NCI-H146 treated with DMSO at 0.1 percent for 48 hours (cell line): Measurements from ENCODE around the gene DNAL4.
A peak's percentile ranks its signal among the peaks of the same experiment; 100 is the strongest.

Source experiments
- DNase-seq: peaks from one replicate; lab custom pipeline; 2025; ENCODE audit not compliant: unreplicated experiment; lab: John Stamatoyannopoulos, UW

DNAL4 gene

GRCh38 chr22:38760477-38761201 lies 33.3 kb downstream of the DNAL4 start:
- peak; percentile 24 for DNase-seq

- DNase-seq, result no peak
Observed at GRCh38 chr22:38759005-38759404, 34.9 kb downstream of the DNAL4 start.

- no peak for DNase-seq
Observed at GRCh38 chr22:38758276-38758945, 35.5 kb downstream of the DNAL4 start.

DNA sequence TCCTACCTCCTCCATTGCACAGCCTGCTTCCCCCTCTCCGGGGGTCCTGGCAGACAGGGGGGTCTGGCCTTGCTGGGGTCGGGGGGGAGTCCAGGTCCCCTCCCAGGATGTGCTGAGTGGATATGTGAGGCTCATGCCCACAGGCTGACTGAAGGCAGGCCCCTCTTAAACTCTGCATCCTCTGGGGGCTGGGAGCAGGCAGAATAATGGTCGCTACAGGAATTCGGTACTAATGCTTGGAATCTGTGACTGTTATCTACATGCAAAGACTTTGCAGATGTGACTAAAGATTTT lies 36.5 kb downstream of the DNAL4 start:
- DNase-seq, result no peak

DNA sequence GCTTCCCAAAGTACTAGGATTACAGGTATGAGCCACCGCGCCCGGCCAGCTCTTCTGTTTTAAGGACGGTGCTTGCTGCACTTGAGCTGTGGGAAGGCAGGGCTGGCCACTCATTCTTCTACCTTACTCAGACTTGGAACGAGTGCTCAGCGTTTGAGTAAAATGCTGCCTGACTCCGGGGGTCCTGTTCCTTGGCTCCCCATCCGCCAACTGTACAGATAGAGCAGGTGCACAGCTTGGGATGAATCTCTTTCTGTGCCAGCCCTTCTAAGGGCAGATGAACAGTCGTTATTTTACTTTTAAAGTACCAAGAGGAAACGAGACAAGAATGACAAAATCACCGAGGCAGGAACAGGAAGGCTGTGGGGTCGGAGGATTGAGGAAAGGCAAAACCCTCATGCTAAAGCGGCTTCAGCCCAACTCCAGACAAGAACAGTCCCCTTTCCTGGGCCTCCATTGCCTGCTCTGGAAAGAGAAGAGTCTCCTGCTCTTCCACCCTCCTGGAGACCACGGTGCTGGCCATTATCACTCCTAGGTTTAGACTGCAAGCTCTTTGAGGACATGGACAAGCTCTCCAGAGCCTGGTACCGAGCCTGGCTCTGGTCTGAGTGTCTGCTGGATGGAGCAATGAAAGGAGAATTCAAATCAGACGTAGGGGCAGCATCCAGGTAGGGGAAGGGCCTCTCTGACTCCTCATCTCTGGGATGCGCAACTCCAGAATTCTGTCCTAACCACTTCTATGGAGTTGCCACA lies 37.1 kb downstream of the DNAL4 start:
- DNase-seq, result no peak

GRCh38 chr22:38755911-38756532 lies 37.9 kb downstream of the DNAL4 start, which contains the start of gene SUN2:
Gene SUN2, minus strand, starts transcription at chr22:38755998. Its CDS starts 3,370 bp downstream, at chr22:38752628.
- peak; percentile 33 for DNase-seq

DNA sequence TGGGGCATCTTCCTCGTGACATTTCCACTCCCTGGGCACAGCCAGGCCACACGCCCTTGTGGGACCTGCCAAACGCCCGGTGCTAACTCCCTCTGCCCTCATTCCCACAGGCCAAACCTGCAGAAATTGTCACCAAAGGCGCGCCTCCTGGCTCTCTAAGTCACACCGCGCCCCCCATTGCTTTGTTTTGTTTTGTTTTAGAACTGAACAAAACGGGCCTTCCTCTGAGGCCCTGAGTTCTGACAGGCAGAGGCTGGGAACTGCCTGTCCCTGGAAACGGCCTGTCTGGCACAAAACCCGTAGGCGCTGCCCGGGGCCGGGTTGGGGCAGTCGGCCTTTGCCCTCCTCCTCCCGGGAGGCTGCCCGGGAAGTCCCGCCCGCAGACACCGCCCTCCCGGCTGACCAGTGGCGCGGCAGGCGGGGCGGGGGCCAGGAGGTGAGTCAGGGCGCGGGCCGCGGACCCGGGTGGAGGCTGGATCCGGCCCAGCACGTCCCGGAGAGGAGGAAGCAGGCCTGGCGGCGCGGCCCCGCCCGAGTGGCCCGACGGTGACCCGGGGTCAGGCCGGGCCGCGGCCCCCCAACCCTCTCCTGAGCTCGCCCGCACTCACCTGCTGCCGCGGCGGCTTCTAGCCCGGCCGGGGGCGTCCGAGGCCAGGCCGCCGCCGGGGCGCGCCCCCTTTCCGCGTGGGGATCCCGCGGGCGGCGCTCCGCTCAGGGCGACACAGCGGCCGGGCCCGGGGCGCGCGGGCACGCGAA lies 38.6 kb downstream of the DNAL4 start:
- DNase-seq, result peak; percentile 2

- DNase-seq, result no peak
Observed at GRCh38 chr22:38754751-38755154, 39.2 kb downstream of the DNAL4 start.

DNA sequence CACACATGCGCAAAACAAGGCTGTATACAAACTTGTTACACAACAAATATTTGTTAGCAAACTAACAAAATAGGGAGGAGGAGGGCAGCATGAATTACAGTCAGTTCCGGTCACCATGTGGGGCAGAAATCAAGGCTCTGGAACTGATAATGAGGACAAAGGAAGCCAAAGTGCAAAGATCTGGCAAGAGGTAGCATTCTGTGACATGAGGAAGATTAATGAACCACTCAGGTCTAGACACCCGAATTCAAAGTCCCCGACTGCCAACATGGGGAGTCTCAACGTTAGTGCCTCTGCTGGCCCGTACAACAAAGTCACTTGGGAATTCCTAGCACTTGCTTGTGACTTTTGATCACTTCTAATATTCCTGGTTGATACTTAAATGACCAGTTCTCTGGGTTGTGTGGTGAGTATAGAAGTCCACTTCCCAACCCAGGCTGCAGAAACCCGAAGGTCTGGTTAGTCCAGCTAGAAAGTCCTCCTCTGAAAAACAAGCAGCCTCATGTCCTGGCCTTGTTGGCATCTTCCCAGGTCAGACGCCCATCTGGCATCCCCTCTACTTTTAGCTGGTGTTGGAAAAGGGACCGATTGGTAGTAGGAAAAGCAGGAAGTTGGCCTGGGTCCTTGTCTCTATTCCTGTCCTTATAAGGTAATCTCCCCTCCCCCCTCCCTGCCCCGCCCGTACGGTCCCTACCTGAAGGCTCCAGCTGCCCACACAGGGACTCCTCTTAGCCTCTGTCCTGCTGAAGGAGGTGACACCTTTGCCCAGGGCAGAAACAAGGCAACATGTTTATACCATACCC lies 39.8 kb downstream of the DNAL4 start:
- DNase-seq, result peak; percentile 16

- DNase-seq, result no peak
Observed at GRCh38 chr22:38751422-38752346, 42.3 kb downstream of the DNAL4 start.

- no peak for DNase-seq
Observed at GRCh38 chr22:38751066-38751421, 42.9 kb downstream of the DNAL4 start.

GRCh38 chr22:38750638-38751037 lies 43.3 kb downstream of the DNAL4 start:
- DNase-seq, result no peak

DNA sequence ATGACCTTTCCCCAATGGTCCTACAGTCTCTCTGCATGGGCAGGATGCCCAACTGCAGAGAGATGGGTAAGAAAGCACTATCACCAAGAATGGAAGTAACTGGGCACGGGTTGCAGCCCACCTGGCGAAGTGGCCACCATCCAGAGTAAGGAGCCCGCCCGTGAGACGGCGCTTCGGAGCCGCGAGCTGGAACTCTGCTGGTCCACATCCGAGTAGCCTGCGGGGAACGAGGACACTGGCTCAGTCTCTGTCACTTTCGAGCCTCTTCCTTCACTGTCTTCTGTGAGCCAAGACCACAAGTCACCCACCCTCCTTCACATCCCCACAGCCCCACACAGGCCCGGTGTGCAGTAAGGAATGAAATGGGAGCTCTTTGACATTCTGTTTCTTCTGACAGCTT lies 43.8 kb downstream of the DNAL4 start:
- no peak for DNase-seq

- DNase-seq, result no peak
Observed at GRCh38 chr22:38748487-38749136, 45.3 kb downstream of the DNAL4 start.

- no peak for DNase-seq
Observed at GRCh38 chr22:38745676-38746460, 48.1 kb downstream of the DNAL4 start.

DNA sequence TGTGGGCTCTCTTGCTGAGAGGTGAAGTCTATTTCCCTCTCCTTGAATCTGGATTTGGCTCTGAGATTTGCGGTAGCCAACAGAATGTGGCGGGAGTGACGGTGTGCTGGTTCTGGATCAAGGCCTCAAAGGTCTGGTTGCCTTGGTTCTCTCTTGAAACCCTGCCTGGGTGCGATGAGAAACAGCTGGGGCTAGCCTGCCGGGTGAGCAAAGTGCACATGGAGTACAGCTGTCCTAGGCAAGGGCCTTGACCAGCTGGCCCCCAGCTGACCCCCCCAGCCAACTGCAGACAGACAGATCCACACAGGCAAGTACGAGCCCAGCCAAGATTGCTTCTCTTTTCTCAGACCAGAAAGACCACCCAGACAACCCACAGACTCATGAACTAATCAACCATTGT lies 49.0 kb downstream of the DNAL4 start:
- DNase-seq, result no peak

- DNase-seq, result no peak
Observed at GRCh38 chr22:38742176-38742942, 51.6 kb downstream of the DNAL4 start.
